Activated CD4-positive, alpha-beta T cell treated with anti-CD3 and anti-CD28 coated beads, Interleukin-2, amount 10 ng/mL, durations not matched to agents 7 days and 5 days (primary cell): ENCODE measurements around the gene PFDN2. TPM values are rescaled to one million over a fixed set of nuclear protein-coding genes. Genes with fewer than 3 reads are reported as not detected.
A peak's percentile ranks its signal among the peaks of the same experiment; 100 is the strongest.
"Not testable (repeated sequence)": the region's sequence is repeated elsewhere in the genome, so short reads cannot be mapped to it uniquely, and the experiment has no call there.

Experiments used
- CTCF ChIA-PET: fragments of 350-600 bp; sonication (Branson Sonifier 250); formaldehyde crosslinking; loops from one replicate; lab custom pipeline; 2021; ENCODE audit warnings: antibody characterized with exemption; lab: Charles Lee
- POLR2A ChIA-PET: fragments of 350-600 bp; sonication (Branson Sonifier 250); formaldehyde crosslinking; loops from one replicate; lab custom pipeline; 2021; ENCODE audit warnings: antibody characterized with exemption; lab: Charles Lee
- DNase-seq: peaks from one replicate; pipeline ENCODE4 v3.0.0-alpha.2; 2020
- H3K27ac Mint-ChIP-seq: one replicate; pipeline ENCODE4 v1.8.0; 2021; ENCODE audit warnings: mild to moderate bottlenecking, moderate library complexity, mixed read lengths
- H3K27me3 Mint-ChIP-seq: one replicate; pipeline ENCODE4 v1.8.0; 2021; ENCODE audit warnings: mixed read lengths
- H3K36me3 Mint-ChIP-seq: one replicate; pipeline ENCODE4 v1.8.0; 2021; ENCODE audit warnings: low read depth, mixed read lengths
- H3K4me1 Mint-ChIP-seq: one replicate; pipeline ENCODE4 v1.8.0; 2021; ENCODE audit warnings: mixed read lengths
- H3K4me3 Mint-ChIP-seq: one replicate; pipeline ENCODE4 v1.8.0; 2021; ENCODE audit warnings: mild to moderate bottlenecking, moderate library complexity, mixed read lengths
- H3K9me3 Mint-ChIP-seq: one replicate; pipeline ENCODE4 v1.8.0; 2021; ENCODE audit warnings: mixed read lengths
- total RNA-seq, 2 experiments: library from RNA; stranded (reverse); gene quantifications; one replicate each; pipeline ENCODE4 v1.2.3, GENCODE V29; 2021

PFDN2 gene
- total RNA-seq, 2 experiments from 2014 or later = 46.0 to 56.0 TPM

DNA sequence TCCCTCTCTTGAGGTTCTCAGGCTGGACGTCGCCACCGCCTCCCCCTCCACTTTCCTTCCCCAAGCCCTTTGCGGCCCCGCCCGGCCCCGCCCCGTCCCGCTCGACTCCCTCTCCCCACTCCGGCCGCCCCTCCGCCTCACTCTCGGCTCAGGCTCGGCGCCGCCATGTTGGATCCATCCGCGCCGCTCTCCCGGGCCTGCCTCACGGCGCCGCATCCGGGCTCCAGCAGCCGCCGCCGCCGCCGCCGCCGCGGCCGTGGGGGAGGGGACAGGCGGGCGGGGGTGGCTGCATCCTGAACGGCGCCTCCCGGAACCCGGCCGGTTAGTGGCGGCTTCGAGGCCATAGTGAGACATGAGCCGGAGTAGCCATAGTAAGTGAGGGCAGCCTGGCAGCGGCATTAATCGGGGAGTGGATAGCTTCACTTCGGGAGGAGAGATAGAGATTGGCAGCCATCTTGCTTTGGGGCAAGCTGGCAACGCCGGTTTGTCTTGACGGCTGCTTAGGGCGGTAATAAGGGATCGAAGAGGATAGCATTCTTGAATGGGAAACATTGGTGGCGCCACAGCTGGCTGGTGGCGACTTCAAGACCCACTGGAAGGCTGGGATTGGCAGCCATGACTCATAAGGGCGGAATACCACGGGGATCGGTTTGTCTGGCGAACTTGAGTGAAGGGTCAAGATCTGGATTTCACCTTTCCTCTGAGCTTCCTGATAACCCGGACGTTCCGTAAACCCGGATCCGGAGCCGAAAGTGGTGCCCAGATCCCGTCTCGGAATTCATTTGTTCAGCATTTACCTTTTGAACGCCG, 14.8 kb upstream of the PFDN2 start, which contains the start of gene DEDD:
TSS of gene DEDD (minus strand) at position 258 of the 810 bp plus-strand sequence. CDS start 8,205 bp downstream, outside the sequence.
- peaks cover 32% of the 10 kb centered on the region for H3K36me3 Mint-ChIP-seq
- DNase-seq = peak; percentile 93
- H3K27me3 Mint-ChIP-seq = no peaks in the 10 kb centered on the region
- POLR2A ChIA-PET = interaction anchor here (0.6 kb wide), 1 partner anchor 17 kb away, joined by 3 read pairs; no protein-coding TSS in a partner anchor
- no peaks in the 10 kb centered on the region for H3K9me3 Mint-ChIP-seq
- no peak within 1 kb of the TSS for H3K4me3 Mint-ChIP-seq
- H3K27ac Mint-ChIP-seq = no peak within 1 kb of the TSS
- H3K4me1 Mint-ChIP-seq = peaks cover 49% of the 10 kb centered on the region
- CTCF ChIA-PET = interaction anchor here (0.6 to 1.7 kb wide), 12 partner anchors 11 to 93 kb away, joined by 3 to 7 read pairs (median 5); partner anchors contain the start of genes NIT1, PFDN2, PPOX and TOMM40L

DNA sequence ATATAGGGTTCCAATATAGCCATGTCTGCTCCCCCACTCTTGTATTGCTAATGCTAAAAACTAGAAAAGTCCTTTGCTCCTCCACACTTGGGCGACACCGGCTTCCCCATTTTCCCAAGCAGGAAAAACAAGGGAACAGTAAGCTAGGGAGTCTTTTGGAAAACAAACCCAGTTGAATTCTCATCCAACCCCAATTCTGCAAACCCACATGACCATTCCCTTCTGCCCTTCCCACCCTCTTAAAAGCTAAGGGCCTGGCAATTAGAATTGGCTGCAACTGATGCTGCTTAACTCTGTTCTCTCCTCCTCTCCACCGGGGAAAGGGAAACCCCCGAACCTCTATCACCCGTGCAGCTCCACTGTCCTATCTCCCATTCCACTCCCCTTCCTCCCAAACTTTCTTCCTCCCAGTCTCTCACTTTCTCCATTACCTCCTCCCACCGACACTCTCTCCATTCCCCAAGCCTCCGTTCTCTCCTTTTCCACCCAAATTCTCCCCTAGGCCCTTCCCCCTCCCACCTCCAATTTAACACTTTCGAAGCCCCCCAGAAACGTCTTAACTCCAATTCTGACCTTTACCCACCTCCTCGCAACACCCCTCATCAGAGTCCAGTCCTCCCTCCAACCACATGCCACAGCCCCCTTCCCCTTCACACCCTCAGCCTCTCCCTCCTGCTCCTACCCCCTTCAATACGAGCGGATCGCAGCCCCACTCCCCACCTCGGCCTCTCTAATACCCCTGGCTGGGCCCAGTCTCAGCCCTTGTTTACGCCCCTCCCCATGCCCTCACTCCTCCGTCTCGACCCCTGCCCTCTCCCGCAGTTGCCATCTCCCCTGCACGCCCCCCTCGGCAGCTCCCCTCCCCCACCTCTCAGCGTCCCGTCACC, 13.9 kb upstream of the PFDN2 start:
- Mint-ChIP-seq H3K9me3 (no peaks in the 10 kb centered on the region), H3K4me1 (peaks cover 53% of the 10 kb centered on the region), H3K27ac (no peak overlapping the region), H3K27me3 (no peaks in the 10 kb centered on the region), H3K36me3 (peaks cover 38% of the 10 kb centered on the region), H3K4me3 (no peak overlapping the region)
- CTCF ChIA-PET = interaction anchor here (0.6 to 1.5 kb wide), 6 partner anchors 12 to 34 kb away, joined by 3 to 7 read pairs (median 4); partner anchors contain the start of gene PPOX
- POLR2A ChIA-PET = interaction anchor here (0.9 kb wide), 1 partner anchor 22 kb away, joined by 3 read pairs; the partner anchor contains the start of gene UFC1
- no peak for DNase-seq

DNA sequence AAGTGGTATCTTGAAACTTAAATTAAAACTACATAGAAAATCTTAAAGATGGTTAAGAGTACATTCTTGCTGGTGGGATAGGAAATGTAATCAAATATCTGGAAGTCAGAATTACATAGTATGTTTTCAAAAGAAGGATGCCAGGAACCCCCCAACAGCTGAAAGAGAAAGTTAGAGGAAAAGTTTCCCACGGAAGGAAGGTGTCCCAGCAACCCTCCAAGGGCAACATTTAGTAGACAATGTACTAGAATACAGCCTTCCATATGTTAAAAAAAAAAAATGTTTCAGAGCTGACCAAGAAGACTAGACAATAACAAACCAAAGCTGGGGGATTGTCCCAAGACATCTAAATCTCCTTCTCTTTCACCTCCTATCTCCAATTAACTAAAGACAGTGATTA, 12.4 kb upstream of the PFDN2 start:
- Mint-ChIP-seq H3K9me3 (no peaks in the 10 kb centered on the region), H3K36me3 (peaks cover 46% of the 10 kb centered on the region), H3K27me3 (no peaks in the 10 kb centered on the region), H3K27ac (no peak overlapping the region), H3K4me1 (peaks cover 59% of the 10 kb centered on the region), H3K4me3 (no peak overlapping the region)
- ChIA-PET CTCF (interaction anchor here (1.1 kb wide), 1 partner anchor 35 kb away, joined by 3 read pairs; no protein-coding TSS in a partner anchor), POLR2A (no interaction called here)
- no peak for DNase-seq

DNA sequence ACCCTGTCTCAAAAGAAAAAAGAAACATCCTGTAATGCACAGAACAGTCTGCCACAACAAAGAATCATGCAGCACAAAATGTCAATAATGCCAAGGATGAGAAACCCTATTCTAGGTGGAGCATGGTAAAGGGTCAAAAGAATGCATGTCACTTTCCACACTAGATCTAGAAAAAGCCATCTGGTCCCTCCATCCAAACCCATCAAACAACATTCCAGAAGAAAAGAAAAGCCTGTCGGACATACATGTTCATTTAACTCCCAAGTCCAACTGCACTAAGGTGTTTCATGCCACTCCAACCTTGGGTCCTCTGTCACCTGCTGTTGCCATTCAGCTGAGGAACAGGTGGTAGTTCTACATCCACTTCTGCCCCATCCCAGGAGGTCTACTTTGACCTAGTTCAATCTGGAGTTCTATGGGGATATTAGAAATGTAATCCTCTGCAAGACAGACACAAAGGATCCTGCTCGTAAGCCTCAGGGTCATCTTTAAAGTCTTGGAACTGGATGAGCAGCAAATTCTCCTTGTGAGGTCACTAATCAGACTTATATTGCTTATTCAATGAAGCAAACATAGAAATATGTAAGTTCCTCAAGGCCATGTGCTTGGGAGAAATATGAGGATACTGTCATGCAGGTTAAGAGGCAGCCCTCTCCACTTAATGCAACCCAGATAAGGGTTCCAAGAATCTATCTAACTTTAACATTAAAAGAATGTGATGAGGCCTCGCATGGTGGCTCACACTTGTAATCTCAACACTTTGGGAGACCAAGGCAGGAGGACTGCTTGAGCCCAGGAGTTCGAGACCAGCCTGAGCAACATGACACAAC, 11.0 kb upstream of the PFDN2 start:
- H3K4me1 Mint-ChIP-seq = peaks cover 56% of the 10 kb centered on the region
- peak overlapping the region; percentile 7 for H3K27ac Mint-ChIP-seq
- POLR2A ChIA-PET = no interaction called here
- no peaks in the 10 kb centered on the region for H3K27me3 Mint-ChIP-seq
- no peak for DNase-seq
- no peak overlapping the region for H3K4me3 Mint-ChIP-seq
- H3K36me3 Mint-ChIP-seq = peaks cover 51% of the 10 kb centered on the region
- H3K9me3 Mint-ChIP-seq = no peaks in the 10 kb centered on the region
- CTCF ChIA-PET = interaction anchor here (0.7 to 1.9 kb wide), 3 partner anchors 10 to 36 kb away, joined by 3 to 5 read pairs (median 3); no protein-coding TSS in a partner anchor

DNA sequence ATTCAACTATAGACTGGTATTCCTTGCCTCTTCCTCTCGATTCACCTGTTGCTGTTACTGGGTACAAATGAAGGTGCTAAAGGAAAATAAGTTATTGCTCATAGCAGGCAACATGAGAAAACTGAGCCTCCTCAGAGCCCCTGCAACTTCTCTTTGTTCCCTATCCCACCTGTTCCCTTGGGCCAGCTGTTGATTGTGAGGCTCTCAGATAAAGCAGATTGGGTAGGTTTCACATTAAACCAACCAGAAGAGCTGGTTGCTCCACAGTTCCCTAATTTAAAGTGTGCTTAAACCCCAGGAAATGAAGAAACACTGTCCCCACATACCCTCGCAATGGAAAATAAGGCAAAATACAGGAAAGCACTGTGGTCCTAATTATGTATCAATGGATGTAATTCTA, 9.8 kb upstream of the PFDN2 start:
- Mint-ChIP-seq H3K9me3 (no peaks in the 10 kb centered on the region), H3K4me1 (peaks cover 56% of the 10 kb centered on the region), H3K27me3 (no peaks in the 10 kb centered on the region), H3K27ac (no peak overlapping the region), H3K36me3 (peaks cover 58% of the 10 kb centered on the region), H3K4me3 (no peak overlapping the region)
- DNase-seq = no peak
- CTCF ChIA-PET = interaction anchor here (0.6 to 1.9 kb wide), 9 partner anchors 9 to 73 kb away, joined by 3 to 5 read pairs (median 3); partner anchors contain the start of genes NIT1 and PFDN2
- POLR2A ChIA-PET = interaction anchor here (0.6 kb wide), 1 partner anchor 134 kb away, joined by 3 read pairs; no protein-coding TSS in a partner anchor

DNA sequence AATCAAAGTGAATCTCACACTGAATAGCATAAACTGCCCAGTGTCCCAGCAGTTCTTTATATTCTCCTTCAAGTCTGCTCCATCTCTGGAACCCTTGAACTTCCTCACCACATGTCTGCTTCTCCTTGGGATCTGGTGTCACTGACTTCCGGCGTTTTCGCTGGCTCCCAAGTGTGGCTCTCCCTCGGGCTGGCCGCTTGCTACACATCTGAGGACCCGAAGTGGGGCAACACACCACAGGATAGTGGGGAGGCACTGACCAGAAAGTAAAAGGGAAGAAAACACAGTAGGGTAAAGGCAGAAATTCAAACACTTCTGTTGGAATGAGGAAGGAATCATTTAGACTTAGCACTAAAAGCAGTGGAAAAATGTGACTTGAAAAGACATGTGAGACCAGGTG, 5.1 kb upstream of the PFDN2 start:
- DNase-seq = no peak
- POLR2A ChIA-PET = interaction anchor here (0.7 kb wide), 1 partner anchor 266 kb away, joined by 4 read pairs; no protein-coding TSS in a partner anchor
- no peaks in the 10 kb centered on the region for H3K27me3 Mint-ChIP-seq
- no peaks in the 10 kb centered on the region for H3K9me3 Mint-ChIP-seq
- H3K36me3 Mint-ChIP-seq = peaks cover 59% of the 10 kb centered on the region
- no peak overlapping the region for H3K27ac Mint-ChIP-seq
- CTCF ChIA-PET = interaction anchor here (1.2 to 1.5 kb wide), 2 partner anchors 13 to 27 kb away, joined by 3 read pairs; no protein-coding TSS in a partner anchor
- H3K4me3 Mint-ChIP-seq = no peak overlapping the region
- peaks cover 51% of the 10 kb centered on the region for H3K4me1 Mint-ChIP-seq

DNA sequence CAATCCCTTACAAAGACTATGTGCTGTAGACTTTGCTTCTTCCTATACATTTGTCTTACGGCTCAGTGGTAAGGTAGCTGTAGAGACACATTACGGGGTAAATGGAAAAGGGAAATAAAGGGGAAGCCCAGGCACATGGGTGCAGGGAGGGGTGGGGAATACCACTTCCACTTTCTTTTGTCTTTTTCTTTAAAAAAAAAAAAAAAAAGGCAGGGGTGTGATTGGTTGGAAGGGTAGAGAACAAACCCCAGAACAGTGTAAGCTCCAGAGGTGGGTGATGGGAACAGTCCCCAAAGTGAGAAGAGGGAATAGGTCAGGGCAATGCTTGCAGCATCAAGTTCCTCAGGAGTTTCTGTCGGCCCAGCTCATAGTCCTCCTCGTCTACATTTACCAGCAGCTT, 4.0 kb upstream of the PFDN2 start:
- CTCF ChIA-PET = interaction anchor here (0.7 to 1.6 kb wide), 8 partner anchors 14 to 354 kb away, joined by 3 to 5 read pairs (median 3); no protein-coding TSS in a partner anchor
- DNase-seq = no peak
- H3K27ac Mint-ChIP-seq = no peak overlapping the region
- no peaks in the 10 kb centered on the region for H3K27me3 Mint-ChIP-seq
- H3K9me3 Mint-ChIP-seq = no peaks in the 10 kb centered on the region
- H3K36me3 Mint-ChIP-seq = peaks cover 53% of the 10 kb centered on the region
- POLR2A ChIA-PET = no interaction called here
- no peak overlapping the region for H3K4me3 Mint-ChIP-seq
- peaks cover 46% of the 10 kb centered on the region for H3K4me1 Mint-ChIP-seq

DNA sequence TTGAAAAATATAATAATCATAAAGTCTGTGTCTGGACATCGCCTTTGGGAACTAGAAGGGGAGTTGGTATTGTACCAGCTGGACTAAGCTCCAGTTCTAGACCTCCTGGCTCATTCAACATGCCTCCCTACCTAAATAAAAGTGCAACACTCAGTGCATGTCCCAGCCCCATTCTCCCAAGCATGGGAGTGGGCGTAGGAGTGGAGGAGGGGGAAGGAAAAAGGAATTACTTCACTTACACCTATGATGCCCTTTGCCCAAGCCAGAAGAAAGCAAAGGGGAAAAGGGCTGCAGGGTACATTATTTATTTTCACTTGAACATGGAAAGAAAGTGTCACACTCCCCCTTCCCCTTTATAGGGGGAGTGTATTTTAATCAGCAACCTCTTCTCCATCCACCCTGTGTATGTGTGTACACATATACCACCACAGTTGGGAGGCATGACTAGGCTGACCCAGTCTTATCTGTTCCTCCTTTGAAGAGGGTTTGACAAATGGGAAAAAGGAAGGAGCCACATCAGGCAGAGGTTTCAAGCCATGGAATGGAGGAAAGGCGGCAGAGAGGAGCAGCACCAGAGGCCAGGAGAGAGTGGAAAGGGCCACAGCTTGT, 3.3 kb upstream of the PFDN2 start:
- Mint-ChIP-seq H3K4me1 (peaks cover 49% of the 10 kb centered on the region), H3K27ac (peak overlapping the region; percentile 76), H3K27me3 (no peaks in the 10 kb centered on the region), H3K36me3 (peaks cover 49% of the 10 kb centered on the region), H3K4me3 (no peak overlapping the region), H3K9me3 (no peaks in the 10 kb centered on the region)
- CTCF ChIA-PET = interaction anchor here (0.7 to 1.6 kb wide), 5 partner anchors 19 to 53 kb away, joined by 3 to 5 read pairs (median 3); no protein-coding TSS in a partner anchor
- no peak for DNase-seq
- POLR2A ChIA-PET = no interaction called here

DNA sequence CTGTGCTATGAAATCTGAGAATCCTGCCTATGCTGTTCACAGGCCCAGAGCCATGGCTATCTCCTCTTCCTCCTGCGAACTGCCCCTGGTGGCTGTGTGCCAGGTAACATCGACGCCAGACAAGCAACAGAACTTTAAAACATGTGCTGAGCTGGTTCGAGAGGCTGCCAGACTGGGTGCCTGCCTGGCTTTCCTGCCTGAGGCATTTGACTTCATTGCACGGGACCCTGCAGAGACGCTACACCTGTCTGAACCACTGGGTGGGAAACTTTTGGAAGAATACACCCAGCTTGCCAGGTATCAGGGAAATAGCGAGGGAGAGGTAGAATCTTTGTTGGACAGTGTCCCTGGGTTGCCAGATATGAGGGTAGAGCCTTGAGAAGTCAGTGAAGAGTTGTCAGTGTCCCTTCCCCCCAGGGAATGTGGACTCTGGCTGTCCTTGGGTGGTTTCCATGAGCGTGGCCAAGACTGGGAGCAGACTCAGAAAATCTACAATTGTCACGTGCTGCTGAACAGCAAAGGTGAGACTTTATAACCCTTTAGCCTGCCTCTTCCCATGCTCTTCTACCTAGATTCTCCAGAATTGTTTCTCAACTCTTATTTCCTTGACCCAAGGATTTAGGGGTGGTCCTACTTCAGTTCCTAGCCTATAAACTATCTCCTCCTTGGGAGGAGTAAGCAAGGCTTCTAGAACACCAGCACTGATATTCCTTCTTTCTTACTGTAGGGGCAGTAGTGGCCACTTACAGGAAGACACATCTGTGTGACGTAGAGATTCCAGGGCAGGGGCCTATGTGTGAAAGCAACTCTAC, 1.5 kb upstream of the PFDN2 start:
- ChIA-PET CTCF (interaction anchor here (0.9 to 3.3 kb wide), 4 partner anchors 9 to 122 kb away, joined by 3 to 25 read pairs (median 4); partner anchors contain the start of gene KLHDC9), POLR2A (no interaction called here)
- Mint-ChIP-seq H3K4me3 (peak overlapping the region; percentile 94), H3K9me3 (no peaks in the 10 kb centered on the region), H3K4me1 (peaks cover 57% of the 10 kb centered on the region), H3K27me3 (no peaks in the 10 kb centered on the region), H3K27ac (peak overlapping the region; percentile 92), H3K36me3 (peaks cover 46% of the 10 kb centered on the region)
- DNase-seq = peak; percentile 66

DNA sequence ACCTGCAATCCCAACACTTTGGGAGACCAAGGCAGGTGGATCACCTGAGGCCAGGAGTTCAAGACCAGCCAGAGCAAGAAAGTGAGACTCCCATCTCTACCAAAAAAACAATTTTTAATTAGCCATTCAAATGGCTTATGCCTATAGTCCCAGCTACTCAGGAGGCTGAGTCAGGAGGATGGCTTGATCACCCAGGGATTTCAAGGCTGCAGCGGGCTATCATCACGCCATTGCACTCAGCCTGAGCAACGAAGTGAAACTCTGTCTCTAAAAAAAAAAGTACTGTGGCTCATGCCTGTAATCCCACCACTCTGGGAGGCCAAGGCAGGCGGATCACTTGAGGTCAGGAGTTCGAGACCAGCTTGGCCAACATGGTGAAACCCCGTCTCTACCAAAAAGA, 1.9 kb downstream of the PFDN2 start:
- DNase-seq, POLR2A ChIA-PET, H3K9me3 Mint-ChIP-seq, H3K27ac Mint-ChIP-seq, H3K27me3 Mint-ChIP-seq: not testable (repeated sequence)
- peaks cover 74% of the 10 kb centered on the region for H3K4me1 Mint-ChIP-seq
- H3K4me3 Mint-ChIP-seq = peak overlapping the region; percentile 94
- CTCF ChIA-PET = interaction anchor here (0.8 to 2.1 kb wide), 5 partner anchors 9 to 44 kb away, joined by 3 to 11 read pairs (median 4); no protein-coding TSS in a partner anchor
- peaks cover 32% of the 10 kb centered on the region for H3K36me3 Mint-ChIP-seq
